Trophoblast cell (in vitro differentiated cells and primary cell): ENCODE data around the gene ELK1.
A peak's percentile ranks its signal among the peaks of the same experiment; 100 is the strongest.
"Not testable (repeated sequence)": the region's sequence is repeated elsewhere in the genome, so short reads cannot be mapped to it uniquely, and the experiment has no call there.

Experiments
- DNase-seq, 2 donors: peaks; one replicate each; pipeline ENCODE4 v3.0.0-alpha.2; 2016
- H2AFZ ChIP-seq: 2 replicates; pipeline ENCODE4 v1.6.1; 2013; ENCODE audit warnings: low read length, moderate library complexity, mild to moderate bottlenecking; ENCODE audit not compliant: insufficient read depth, poor library complexity
- H2AK5ac ChIP-seq: 2 replicates; pipeline ENCODE4 v1.6.1; 2013; ENCODE audit warnings: mild to moderate bottlenecking, low read length
- H2BK120ac ChIP-seq: 2 replicates; pipeline ENCODE4 v1.6.1; 2013; ENCODE audit warnings: low read length, mild to moderate bottlenecking, moderate library complexity; ENCODE audit not compliant: insufficient read depth, poor library complexity
- H2BK12ac ChIP-seq: 2 replicates; pipeline ENCODE4 v1.6.1; 2013; ENCODE audit warnings: mild to moderate bottlenecking, low read length, moderate library complexity
- H2BK5ac ChIP-seq: 2 replicates; pipeline ENCODE4 v1.6.1; 2013; ENCODE audit warnings: low read length, low read depth, moderate library complexity, mild to moderate bottlenecking; ENCODE audit not compliant: poor library complexity
- H3K14ac ChIP-seq: 2 replicates; pipeline ENCODE4 v1.6.1; 2013; ENCODE audit warnings: mild to moderate bottlenecking, low read length
- H3K18ac ChIP-seq: 2 replicates; pipeline ENCODE4 v1.6.1; 2013; ENCODE audit warnings: mild to moderate bottlenecking, low read length
- H3K23ac ChIP-seq: 2 replicates; pipeline ENCODE4 v1.6.1; 2013; ENCODE audit warnings: low read length
- H3K27ac ChIP-seq: 2 replicates; pipeline ENCODE4 v1.5.1; 2013; ENCODE audit warnings: low read depth, mild to moderate bottlenecking, inconsistent platforms, low read length, moderate library complexity
- H3K27me3 ChIP-seq: 2 replicates; pipeline ENCODE4 v1.6.1; 2013; ENCODE audit warnings: inconsistent platforms, mild to moderate bottlenecking, low read length, moderate library complexity; ENCODE audit not compliant: insufficient read depth
- H3K36me3 ChIP-seq, 2 experiments: 1 replicate in 1 of 2; 2 replicates in 1 of 2; pipeline ENCODE4 v1.6.1; 2013; ENCODE audit warnings: low read length in 2 of 2, mild to moderate bottlenecking in 2 of 2, moderate library complexity in 1 of 2; ENCODE audit not compliant: insufficient read depth in 2 of 2, control insufficient read depth in 1 of 2
- H3K4ac ChIP-seq: 2 replicates; pipeline ENCODE4 v1.6.1; 2013; ENCODE audit warnings: low read depth, mild to moderate bottlenecking, low read length, moderate library complexity
- H3K4me1 ChIP-seq, 2 experiments: 1 replicate in 1 of 2; 2 replicates in 1 of 2; pipeline ENCODE4 v1.6.1; 2013; ENCODE audit warnings: low read length in 2 of 2, mild to moderate bottlenecking in 2 of 2, moderate library complexity in 1 of 2; ENCODE audit not compliant: insufficient read depth in 2 of 2, control insufficient read depth in 1 of 2
- H3K4me2 ChIP-seq: 2 replicates; pipeline ENCODE4 v1.6.1; 2013; ENCODE audit warnings: inconsistent platforms, mild to moderate bottlenecking, low read length, moderate library complexity
- H3K4me3 ChIP-seq: 2 replicates; pipeline ENCODE4 v1.5.1; 2013; ENCODE audit warnings: mild to moderate bottlenecking, low read depth, low read length, inconsistent platforms
- H3K79me1 ChIP-seq: one replicate; pipeline ENCODE4 v1.6.1; 2013; ENCODE audit warnings: low read length
- H3K79me2 ChIP-seq: 2 replicates; pipeline ENCODE4 v1.6.1; 2013; ENCODE audit warnings: low read length, mild to moderate bottlenecking; ENCODE audit not compliant: control insufficient read depth, insufficient read depth, poor library complexity
- H3K9ac ChIP-seq: 2 replicates; pipeline ENCODE4 v1.6.1; 2013; ENCODE audit warnings: mild to moderate bottlenecking, low read length
- H3K9me3 ChIP-seq: 2 replicates; pipeline ENCODE4 v1.6.1; 2013; ENCODE audit warnings: low read depth, mild to moderate bottlenecking, control low read depth, inconsistent platforms, low read length; ENCODE audit not compliant: insufficient read depth
- H4K12ac ChIP-seq: 2 replicates; pipeline ENCODE4 v1.6.1; 2013; ENCODE audit warnings: low read depth, mild to moderate bottlenecking, low read length, moderate library complexity
- H4K8ac ChIP-seq: 2 replicates; pipeline ENCODE4 v1.6.1; 2013; ENCODE audit warnings: low read depth, mild to moderate bottlenecking, low read length, moderate library complexity
- H4K91ac ChIP-seq: one replicate; pipeline ENCODE4 v1.6.1; 2013; ENCODE audit warnings: low read depth, mild to moderate bottlenecking, low read length, moderate library complexity
- WGBS: extraction: QIAGEN DNeasy Blood & Tissue Kit; methylation state at CpG from one replicate; pipeline ENCODE4 v1.1.7; 2013; ENCODE audit warnings: missing lambda C conversion rate; ENCODE audit not compliant: insufficient read length, insufficient coverage; ENCODE audit errors: extremely low coverage; 5-methylcytosine and 5-hydroxymethylcytosine counted together

Gene ELK1

GRCh38 chrX:47683829-47684205 lies 33.5 kb upstream of the ELK1 start:
- Histone ChIP-seq H4K12ac (no peak overlapping the region), H3K14ac (no peak overlapping the region), H3K27ac (no peak overlapping the region), H4K8ac (no peak overlapping the region), H3K9me3 (no peaks in the 10 kb centered on the region), H3K79me2 (no peaks in the 10 kb centered on the region), H2AFZ (no peak overlapping the region), H3K27me3 (no peaks in the 10 kb centered on the region), H2BK12ac (no peak overlapping the region), H3K79me1 (no peaks in the 10 kb centered on the region), H3K4ac (no peak overlapping the region), H3K18ac (no peak overlapping the region), H2BK5ac (no peak overlapping the region), H2AK5ac (no peak overlapping the region), H3K23ac (no peak overlapping the region), H3K4me2 (no peak overlapping the region), H3K36me3 (no peaks in the 10 kb centered on the region), H3K4me3 (no peak overlapping the region), H2BK120ac (no peak overlapping the region), H3K4me1 (no peaks in the 10 kb centered on the region), H4K91ac (no peak overlapping the region), H3K9ac (no peak overlapping the region)
- DNase-seq: no peak
- WGBS: no CpG with 5 or more reads among the region's 3 CpGs

- Histone ChIP-seq H2AK5ac (no peak overlapping the region), H2AFZ (no peak overlapping the region), H3K14ac (no peak overlapping the region), H3K4me2 (no peak overlapping the region), H2BK12ac (no peak overlapping the region), H3K18ac (no peak overlapping the region), H4K8ac (no peak overlapping the region), H4K91ac (no peak overlapping the region), H4K12ac (no peak overlapping the region), H3K23ac (no peak overlapping the region), H3K27me3 (no peaks in the 10 kb centered on the region), H3K4me3 (no peak overlapping the region), H3K27ac (no peak overlapping the region), H2BK120ac (no peak overlapping the region), H2BK5ac (no peak overlapping the region), H3K4me1 (no peaks in the 10 kb centered on the region), H3K4ac (no peak overlapping the region), H3K9me3 (no peaks in the 10 kb centered on the region), H3K79me1 (no peaks in the 10 kb centered on the region), H3K79me2 (no peaks in the 10 kb centered on the region), H3K9ac (no peak overlapping the region), H3K36me3 (no peaks in the 10 kb centered on the region)
- WGBS: no CpG with 5 or more reads among the region's 14 CpGs
- no peak for DNase-seq
These were observed 32.9 kb upstream of the ELK1 start for GRCh38 chrX:47683184-47683828.

GRCh38 chrX:47675959-47676859 lies 25.8 kb upstream of the ELK1 start:
- not testable (repeated sequence) for H3K79me2 ChIP-seq, H3K9me3 ChIP-seq, H4K8ac ChIP-seq, H3K27ac ChIP-seq, H3K4me1 ChIP-seq, H2AFZ ChIP-seq, DNase-seq, H3K4ac ChIP-seq, H3K27me3 ChIP-seq, H3K4me3 ChIP-seq, H4K91ac ChIP-seq, H2BK12ac ChIP-seq, H4K12ac ChIP-seq, H3K14ac ChIP-seq, H3K18ac ChIP-seq, H3K79me1 ChIP-seq, H2BK120ac ChIP-seq, H3K23ac ChIP-seq, H2AK5ac ChIP-seq, H3K9ac ChIP-seq, H2BK5ac ChIP-seq, H3K4me2 ChIP-seq, H3K36me3 ChIP-seq
- no CpG with 5 or more reads among the region's 7 CpGs for WGBS

GRCh38 chrX:47674776-47675175 lies 24.4 kb upstream of the ELK1 start:
- Histone ChIP-seq H3K9ac (no peak overlapping the region), H3K79me1 (no peaks in the 10 kb centered on the region), H4K12ac (no peak overlapping the region), H3K27me3 (no peaks in the 10 kb centered on the region), H3K9me3 (no peaks in the 10 kb centered on the region), H3K14ac (no peak overlapping the region), H4K91ac (no peak overlapping the region), H3K23ac (no peak overlapping the region), H2AFZ (no peak overlapping the region), H2BK12ac (no peak overlapping the region), H3K4me1 (no peaks in the 10 kb centered on the region), H3K4me2 (no peak overlapping the region), H3K79me2 (no peaks in the 10 kb centered on the region), H3K4me3 (no peak overlapping the region), H3K36me3 (no peaks in the 10 kb centered on the region), H2BK120ac (no peak overlapping the region), H2BK5ac (no peak overlapping the region), H3K18ac (no peak overlapping the region), H3K4ac (no peak overlapping the region), H4K8ac (no peak overlapping the region), H3K27ac (no peak overlapping the region), H2AK5ac (no peak overlapping the region)
- no CpG with 5 or more reads among the region's 5 CpGs for WGBS
- DNase-seq: peak in 1 of 2 donors; percentile 41
